Putamen (tissue), 1 donor: Measurements from ENCODE around the gene KRT13.

Experiments used
- DNase-seq: peaks from one replicate; pipeline ENCODE4 v3.0.0-alpha.2; 2016; ENCODE audit warnings: low spot score

KRT13 gene

GRCh38 chr17:41537614-41537954 is 32.2 kb upstream of the KRT13 start:
- DNase-seq = no peak

GRCh38 chr17:41536741-41537613 is 31.6 kb upstream of the KRT13 start:
- DNase-seq = no peak

DNA sequence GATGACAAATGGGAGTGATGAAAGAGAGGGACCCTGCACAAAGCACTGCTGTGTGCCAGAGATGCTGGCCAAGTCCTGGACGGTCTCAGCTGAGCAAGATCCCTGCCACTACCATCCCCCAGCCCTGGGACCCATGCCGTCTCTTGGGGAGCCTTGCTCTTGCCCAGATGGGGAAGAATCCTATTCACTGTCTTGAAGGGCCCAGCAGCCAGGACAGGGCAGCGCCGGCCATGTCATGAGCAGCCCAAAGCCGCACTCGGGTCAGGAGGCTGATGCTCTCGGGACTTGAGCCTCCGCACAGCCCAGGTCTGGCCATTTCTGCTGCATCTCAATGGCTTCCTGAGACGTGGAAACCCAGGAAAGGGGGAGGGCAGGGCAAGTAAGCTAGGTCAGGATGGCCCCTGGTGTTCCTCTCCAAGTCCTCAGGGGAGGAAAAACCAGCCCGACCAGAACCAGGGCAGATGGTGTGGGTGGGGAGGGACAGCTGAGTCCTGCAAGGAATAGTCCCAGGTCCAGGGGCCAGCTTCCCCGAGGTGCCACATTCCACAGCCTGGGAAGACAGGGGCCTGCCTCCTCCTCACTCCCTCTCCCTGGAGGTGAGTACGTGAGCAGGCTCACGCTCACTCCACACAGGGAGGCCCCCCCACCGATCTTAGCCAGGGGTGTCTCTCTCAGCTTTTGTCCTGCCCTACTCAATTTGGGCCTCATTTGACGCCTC is 30.5 kb upstream of the KRT13 start:
- DNase-seq = no peak

GRCh38 chr17:41534899-41535546 is 29.6 kb upstream of the KRT13 start:
- DNase-seq = no peak

DNA sequence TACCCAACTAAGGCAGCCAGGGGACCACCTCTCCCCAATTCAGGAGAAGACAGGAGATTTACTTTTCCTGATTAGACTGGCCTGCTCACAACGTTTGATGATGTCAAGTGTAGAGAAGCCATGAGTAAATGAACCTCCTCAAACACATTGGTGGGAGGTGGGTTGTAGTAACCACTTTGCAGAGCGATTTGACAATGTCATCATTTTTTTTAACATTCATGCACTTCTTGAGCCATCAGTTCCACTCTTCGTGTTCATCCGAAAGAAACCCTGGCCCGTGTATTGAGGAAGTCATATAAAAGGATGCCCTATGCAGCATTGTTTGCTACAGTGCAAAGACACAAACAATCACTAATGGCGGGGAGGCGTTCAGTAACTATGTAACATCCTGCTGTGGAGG is 28.2 kb upstream of the KRT13 start:
- no peak for DNase-seq

- DNase-seq = no peak
These were observed 27.6 kb upstream of the KRT13 start for GRCh38 chr17:41532947-41533570.

- no peak for DNase-seq
These were observed 26.6 kb upstream of the KRT13 start for GRCh38 chr17:41531993-41532392.

DNA sequence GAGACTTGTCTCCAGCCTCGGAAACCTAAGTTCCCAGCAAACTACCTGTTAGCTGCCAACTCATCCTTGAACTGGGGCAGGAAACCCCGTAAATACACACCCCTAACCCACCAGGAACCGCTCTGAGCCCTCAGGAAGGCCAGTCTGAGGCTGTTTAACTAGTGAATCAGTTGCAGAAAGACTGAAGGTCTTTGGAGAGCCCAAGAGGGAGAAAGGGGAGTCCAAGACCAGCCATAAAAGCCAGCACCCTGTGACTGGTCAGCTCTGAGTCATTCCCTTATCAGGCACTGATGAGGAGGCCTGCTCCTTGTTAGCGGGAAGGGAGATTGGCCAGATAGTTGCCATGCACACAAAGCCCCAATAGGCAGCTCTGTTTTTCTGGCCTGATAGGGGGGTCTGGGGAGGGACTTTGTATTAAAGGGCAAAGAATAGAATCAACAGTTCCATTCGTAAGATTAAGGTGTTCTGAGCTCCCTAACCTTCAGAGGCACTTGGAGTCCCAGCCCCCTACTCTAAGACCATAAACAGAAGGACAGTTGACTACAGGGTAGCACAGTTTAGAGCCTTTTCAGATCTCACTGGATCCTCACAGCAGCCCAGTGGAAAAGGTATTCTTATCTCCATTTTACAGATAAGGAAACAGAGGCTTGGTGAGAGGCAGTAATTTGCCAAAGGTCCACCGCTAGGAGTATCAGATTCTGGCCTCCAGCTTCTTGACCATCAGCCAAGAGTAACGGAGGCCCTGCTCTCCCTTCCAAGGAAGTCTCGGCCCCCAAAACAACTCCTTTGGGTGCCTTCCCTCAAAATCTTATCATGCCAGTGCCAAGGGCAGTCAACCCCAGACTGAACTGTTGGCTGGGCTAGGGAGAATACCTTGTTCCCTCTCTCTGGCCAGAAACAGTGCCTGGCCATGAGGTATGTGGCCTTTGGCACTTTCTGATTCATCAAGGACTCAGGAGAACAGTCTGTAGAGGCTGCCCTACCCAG is 24.9 kb upstream of the KRT13 start:
- no peak for DNase-seq

GRCh38 chr17:41529491-41529915 is 24.1 kb upstream of the KRT13 start:
- DNase-seq = no peak

GRCh38 chr17:41528959-41529353 is 23.5 kb upstream of the KRT13 start:
- DNase-seq = no peak

DNA sequence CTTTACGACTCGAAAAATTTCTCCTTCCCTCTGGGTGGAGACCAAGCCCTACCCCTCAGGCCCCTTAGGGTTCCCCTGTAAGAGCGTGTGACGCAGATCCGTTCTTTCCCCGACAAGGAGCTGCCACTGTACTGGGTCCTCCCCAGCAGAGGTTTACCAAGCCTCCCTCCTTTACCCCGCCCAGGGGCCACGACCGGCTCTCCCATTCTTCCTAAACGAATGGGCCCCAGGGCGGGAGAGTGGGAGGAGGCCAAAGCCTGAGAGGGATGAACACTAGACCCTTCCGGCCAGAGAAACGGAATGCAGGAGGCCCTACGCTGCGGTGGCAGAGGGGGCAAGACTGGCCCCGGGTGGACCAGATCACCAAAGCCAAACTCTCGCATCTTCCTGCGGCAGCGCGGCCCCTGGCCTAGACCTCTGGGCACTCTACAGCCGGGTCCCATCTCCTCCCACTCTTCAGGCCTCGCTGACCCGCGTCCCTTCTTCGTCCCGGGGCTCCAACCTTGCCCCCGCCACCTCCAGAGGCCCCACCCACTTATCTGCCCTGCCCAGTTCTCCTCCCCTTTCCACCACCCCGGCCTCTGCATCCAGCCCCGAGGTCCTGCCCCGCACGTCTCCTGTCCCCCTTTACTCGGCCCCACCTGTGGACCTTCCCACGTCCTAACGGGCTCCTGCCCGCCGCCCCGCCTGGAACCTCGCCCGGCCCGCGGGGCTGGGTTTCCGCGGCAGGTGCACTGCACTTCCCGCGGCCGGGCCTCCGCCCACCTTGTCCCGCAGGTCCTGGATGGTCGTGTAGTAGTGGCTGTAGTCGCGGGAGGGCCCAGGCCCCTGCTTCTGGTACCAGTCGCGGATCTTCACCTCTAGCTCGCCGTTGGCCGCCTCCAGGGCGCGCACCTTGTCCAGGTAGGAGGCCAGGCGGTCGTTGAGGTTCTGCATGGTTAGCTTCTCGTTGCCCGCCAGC is 21.9 kb upstream of the KRT13 start:
- no peak for DNase-seq

DNA sequence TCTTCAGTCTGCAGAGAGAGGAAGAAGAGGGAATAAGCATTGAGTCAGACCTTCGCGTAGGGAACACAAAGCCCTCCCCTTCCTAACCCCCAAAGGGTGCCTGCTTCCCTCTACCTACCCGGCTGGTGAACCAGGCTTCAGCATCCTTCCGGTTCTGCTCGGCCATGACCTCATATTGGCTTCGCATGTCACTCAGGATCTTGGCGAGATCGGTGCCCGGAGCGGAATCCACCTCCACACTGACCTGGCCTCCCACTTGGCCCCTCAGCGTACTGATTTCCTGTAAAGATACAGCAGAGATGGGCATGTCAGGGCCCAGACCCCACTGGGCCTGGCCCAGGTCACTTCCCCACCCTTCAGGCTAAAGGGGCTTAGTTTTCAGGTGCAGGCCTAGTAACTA is 18.8 kb upstream of the KRT13 start:
- DNase-seq = no peak

- DNase-seq = no peak
These were observed 18.4 kb upstream of the KRT13 start for GRCh38 chr17:41523787-41524186.

DNA sequence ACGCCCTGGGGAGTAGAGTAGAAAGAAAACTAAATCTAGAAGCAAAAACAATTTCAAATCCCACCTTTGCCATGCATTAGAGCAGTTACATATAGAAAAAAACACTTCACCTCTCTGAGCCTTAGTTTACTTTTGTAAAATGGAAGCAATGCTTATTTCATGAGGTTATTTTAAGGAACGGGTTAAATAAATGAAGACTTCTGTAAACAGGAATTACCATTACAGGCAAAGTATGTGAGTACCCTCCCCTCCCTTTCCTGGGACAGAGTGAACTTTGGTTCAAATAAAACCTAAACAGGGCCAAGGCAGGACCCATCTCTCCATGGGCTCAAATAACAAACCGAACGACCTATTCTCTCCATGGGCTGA is 17.8 kb upstream of the KRT13 start:
- DNase-seq = no peak

GRCh38 chr17:41522301-41523224 is 17.2 kb upstream of the KRT13 start:
- no peak for DNase-seq

DNA sequence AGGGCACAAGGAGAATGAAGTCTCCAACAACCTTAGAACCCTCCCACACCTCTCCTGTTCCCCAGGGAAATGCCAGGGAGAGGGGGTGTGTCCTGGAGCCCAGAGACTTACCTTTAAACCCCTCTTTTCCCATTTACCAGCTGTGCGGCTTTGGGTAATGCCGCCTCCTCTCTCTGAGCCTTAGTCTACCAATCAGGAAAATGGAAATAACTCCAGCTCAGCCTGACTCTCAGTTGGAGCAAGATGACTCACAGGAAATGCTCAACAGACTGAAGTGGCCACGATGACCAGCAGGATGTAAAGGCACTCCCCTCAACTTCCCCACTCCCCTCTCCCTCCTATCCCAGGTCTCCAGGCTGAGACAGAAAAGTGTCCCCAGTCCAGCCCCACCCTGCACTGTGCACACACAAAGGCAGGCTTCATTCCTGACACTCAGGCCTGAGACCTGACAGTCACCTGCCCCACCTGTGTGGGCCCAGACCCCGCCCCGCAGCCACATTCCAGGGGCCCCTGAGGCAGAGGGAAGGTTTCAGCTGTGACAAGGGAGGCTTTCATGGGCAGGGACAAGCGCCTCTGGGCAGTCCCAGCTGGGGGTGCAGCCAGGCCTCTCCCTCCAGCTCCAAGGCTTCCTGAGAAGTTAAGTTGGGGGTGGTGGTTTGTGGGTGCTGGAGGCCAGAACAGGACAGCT is 16.3 kb upstream of the KRT13 start:
- no peak for DNase-seq

- DNase-seq = no peak
These were observed 15.6 kb upstream of the KRT13 start for GRCh38 chr17:41520821-41521521.
